DND-41 (cell line): ENCODE data around the gene GPATCH2.

ENCODE experiments used
- ATAC-seq: fragments of 200-7000 bp; cut with Tn5 transposase; 3 replicates; pipeline ENCODE4 v1.9.1; 2021; ENCODE audit warnings: low read depth; ENCODE audit not compliant: insufficient read depth
- DNase-seq: peaks from one replicate; pipeline ENCODE4 v3.0.0-alpha.2; 2020
- H2AFZ ChIP-seq: 2 replicates; pipeline ENCODE4 v1.6.0; 2012; ENCODE audit warnings: low read depth, low read length
- H3K27ac ChIP-seq: 2 replicates; pipeline ENCODE4 v1.5.1; 2012; ENCODE audit warnings: low read length, inconsistent platforms
- H3K27me3 ChIP-seq: fragments of 200-600 bp; sonication (generic); 2 replicates; pipeline ENCODE4 v1.6.0; 2012; ENCODE audit warnings: low read length, mild to moderate bottlenecking, inconsistent platforms; ENCODE audit not compliant: insufficient read depth, poor library complexity
- H3K36me3 ChIP-seq: 2 replicates; pipeline ENCODE4 v1.5.1; 2012; ENCODE audit warnings: low read length, inconsistent platforms; ENCODE audit not compliant: insufficient read depth
- H3K4me1 ChIP-seq: 2 replicates; pipeline ENCODE4 v1.5.1; 2012; ENCODE audit warnings: mild to moderate bottlenecking, low read length; ENCODE audit not compliant: insufficient read depth
- H3K4me2 ChIP-seq: 2 replicates; pipeline ENCODE4 v1.6.0; 2012; ENCODE audit warnings: mild to moderate bottlenecking, moderate library complexity, low read length, inconsistent platforms; ENCODE audit not compliant: insufficient read depth
- H3K4me3 ChIP-seq, 2 experiments: fragments of 200-600 bp in 1 of 2; shearing (Covaris generic) in 1 of 2; 2 replicates each; pipeline ENCODE4 v1.5.1; 2012 to 2016; ENCODE audit warnings: inconsistent platforms in 2 of 2, low read length in 2 of 2, mild to moderate bottlenecking in 2 of 2, low read depth in 1 of 2, moderate library complexity in 1 of 2
- H3K79me2 ChIP-seq: 2 replicates; pipeline ENCODE4 v1.6.0; 2012; ENCODE audit warnings: low read length, inconsistent platforms; ENCODE audit not compliant: insufficient read depth
- H3K9ac ChIP-seq: 2 replicates; pipeline ENCODE4 v1.6.0; 2012; ENCODE audit warnings: low read depth, mild to moderate bottlenecking, inconsistent platforms, low read length, moderate library complexity
- H3K9me3 ChIP-seq: 2 replicates; pipeline ENCODE4 v1.5.1; 2012; ENCODE audit warnings: low read length, moderate library complexity, mild to moderate bottlenecking, inconsistent platforms; ENCODE audit not compliant: insufficient read depth, severe bottlenecking
- H4K20me1 ChIP-seq: 2 replicates; pipeline ENCODE4 v1.6.0; 2012; ENCODE audit warnings: low read length; ENCODE audit not compliant: insufficient read depth
- CTCF ChIP-seq: IDR thresholded peaks from 2 replicates; pipeline ENCODE4 v1.5.1; 2012; ENCODE audit warnings: borderline replicate concordance, low read length, moderate library complexity, mild to moderate bottlenecking; ENCODE audit not compliant: poor library complexity, severe bottlenecking; ENCODE audit errors: extremely low read depth
- EZH2 ChIP-seq: IDR thresholded peaks from 3 replicates; pipeline ENCODE4 v1.6.1; 2012; ENCODE audit warnings: borderline replicate concordance, low read depth, mild to moderate bottlenecking, moderate library complexity, low read length, inconsistent platforms; ENCODE audit not compliant: severe bottlenecking

GPATCH2 gene

GRCh38 chr1:217614200-217614712 lies 16.6 kb downstream of the GPATCH2 start:
- Histone ChIP-seq H3K27ac (no peak overlapping the region), H3K79me2 (peaks cover 5% of the 10 kb centered on the region; the same call in 1 of the 2 replicates), H3K36me3 (peaks cover 33% of the 10 kb centered on the region; the same call in 1 of the 2 replicates), H4K20me1 (peaks cover 3% of the 10 kb centered on the region; the same call in 1 of the 2 replicates), H3K4me1 (no peaks in the 10 kb centered on the region), H3K9me3 (no peaks in the 10 kb centered on the region), H3K4me3 (no peak overlapping the region), H2AFZ (no peak overlapping the region), H3K4me2 (no peak overlapping the region), H3K27me3 (no peaks in the 10 kb centered on the region), H3K9ac (no peak overlapping the region)
- TF ChIP-seq EZH2 = no peak
- no peak for TF ChIP-seq CTCF
- DNase-seq = no peak
- ATAC-seq = no peak

GRCh38 chr1:217605390-217605789 lies 25.5 kb downstream of the GPATCH2 start:
- Histone ChIP-seq H3K79me2 (no peaks in the 10 kb centered on the region), H3K27ac (no peak overlapping the region), H3K27me3 (no peaks in the 10 kb centered on the region), H3K36me3 (peaks cover 23% of the 10 kb centered on the region; the same call in 1 of the 2 replicates), H3K4me1 (no peaks in the 10 kb centered on the region), H3K9ac (no peak overlapping the region), H3K4me3 (no peak overlapping the region), H3K4me2 (no peak overlapping the region), H2AFZ (no peak overlapping the region), H3K9me3 (no peaks in the 10 kb centered on the region), H4K20me1 (no peaks in the 10 kb centered on the region)
- TF ChIP-seq CTCF (no peak), EZH2 (no peak)
- no peak for ATAC-seq
- DNase-seq = no peak

DNA sequence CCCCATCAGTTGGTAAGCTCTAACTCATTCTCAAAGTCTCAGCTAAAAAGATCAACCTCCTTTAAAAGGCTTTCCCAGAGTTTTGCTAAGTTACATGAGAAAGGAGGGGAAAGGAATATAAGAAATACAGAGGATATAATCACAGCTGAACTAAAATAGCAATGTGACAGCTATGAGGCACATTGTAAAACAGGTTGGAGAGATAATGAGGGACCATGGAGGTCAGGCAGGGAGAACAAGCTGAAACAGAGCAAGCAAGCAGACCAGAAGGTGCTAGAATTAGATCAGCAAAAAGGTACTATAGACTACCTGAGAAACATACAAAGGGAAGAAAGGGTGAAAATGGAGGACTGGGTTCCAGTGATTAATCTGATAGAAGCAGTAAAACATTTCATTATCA lies 28.5 kb downstream of the GPATCH2 start:
- ATAC-seq (no peak), DNase-seq (no peak)
- Histone ChIP-seq H3K4me3 (no peak overlapping the region), H3K79me2 (no peaks in the 10 kb centered on the region), H3K4me2 (no peak overlapping the region), H3K27me3 (no peaks in the 10 kb centered on the region), H4K20me1 (no peaks in the 10 kb centered on the region), H3K4me1 (no peaks in the 10 kb centered on the region), H3K36me3 (peaks cover 5% of the 10 kb centered on the region; the same call in 1 of the 2 replicates), H3K9ac (no peak overlapping the region), H3K9me3 (no peaks in the 10 kb centered on the region), H2AFZ (no peak overlapping the region), H3K27ac (no peak overlapping the region)
- no peak for TF ChIP-seq EZH2
- TF ChIP-seq CTCF = no peak
